PC-9 (cell line): ENCODE results near the gene CLEC1A.

Experiments
- EZH2 ChIP-seq: fragments of 200-600 bp; sonication (generic); IDR thresholded peaks from 2 replicates; pipeline ENCODE4 v1.8.0; 2017; ENCODE audit warnings: antibody characterized with exemption, low read depth
- TF ChIP-seq, protein P1 (sequence below): fragments of 200-600 bp; sonication (generic); conservative IDR thresholded peaks from 2 replicates; pipeline ENCODE4 v1.6.1; 2017; ENCODE audit warnings: mixed run types, antibody characterized with exemption, mild to moderate bottlenecking, moderate library complexity

DNA sequence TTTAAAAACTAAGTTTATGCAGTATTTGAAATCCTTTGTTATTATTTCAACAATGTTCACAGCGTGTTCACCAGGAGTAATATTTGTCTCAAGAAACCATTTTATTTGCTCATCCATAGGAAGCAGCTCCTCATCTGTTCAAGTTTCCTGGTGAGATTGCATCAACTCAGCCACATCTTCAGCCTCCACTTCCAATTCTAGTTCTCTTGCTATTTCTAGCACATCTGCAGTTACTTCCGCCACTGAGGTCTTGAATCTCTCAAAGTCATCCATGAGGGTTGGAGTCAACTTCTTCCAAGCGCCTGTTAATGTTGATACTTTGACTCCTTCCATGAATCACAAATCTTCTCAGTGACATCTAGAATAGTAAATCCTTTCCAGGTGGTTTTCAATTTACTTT is 50.3 kb downstream of the CLEC1A start:
- TF ChIP-seq, protein P1, sequence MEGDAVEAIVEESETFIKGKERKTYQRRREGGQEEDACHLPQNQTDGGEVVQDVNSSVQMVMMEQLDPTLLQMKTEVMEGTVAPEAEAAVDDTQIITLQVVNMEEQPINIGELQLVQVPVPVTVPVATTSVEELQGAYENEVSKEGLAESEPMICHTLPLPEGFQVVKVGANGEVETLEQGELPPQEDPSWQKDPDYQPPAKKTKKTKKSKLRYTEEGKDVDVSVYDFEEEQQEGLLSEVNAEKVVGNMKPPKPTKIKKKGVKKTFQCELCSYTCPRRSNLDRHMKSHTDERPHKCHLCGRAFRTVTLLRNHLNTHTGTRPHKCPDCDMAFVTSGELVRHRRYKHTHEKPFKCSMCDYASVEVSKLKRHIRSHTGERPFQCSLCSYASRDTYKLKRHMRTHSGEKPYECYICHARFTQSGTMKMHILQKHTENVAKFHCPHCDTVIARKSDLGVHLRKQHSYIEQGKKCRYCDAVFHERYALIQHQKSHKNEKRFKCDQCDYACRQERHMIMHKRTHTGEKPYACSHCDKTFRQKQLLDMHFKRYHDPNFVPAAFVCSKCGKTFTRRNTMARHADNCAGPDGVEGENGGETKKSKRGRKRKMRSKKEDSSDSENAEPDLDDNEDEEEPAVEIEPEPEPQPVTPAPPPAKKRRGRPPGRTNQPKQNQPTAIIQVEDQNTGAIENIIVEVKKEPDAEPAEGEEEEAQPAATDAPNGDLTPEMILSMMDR, result no peak
- no peak for TF ChIP-seq EZH2
